GM12878 (cell line): Measurements from ENCODE around the gene C2orf69.

Source experiments
- EP300 ChIP-seq, 2 experiments: fragments of 150-350 bp in 1 of 2; IDR thresholded peaks; 2 replicates each; pipeline ENCODE4 v1.6.1; 2011 to 2012; ENCODE audit warnings: low read depth in 2 of 2, low read length in 2 of 2, borderline replicate concordance in 1 of 2, improper control_type of control experiment in 1 of 2, inconsistent platforms in 1 of 2; ENCODE audit not compliant: control insufficient read depth in 1 of 2
- NFIC ChIP-seq: IDR thresholded peaks from 2 replicates; pipeline ENCODE4 v1.6.1; 2012; ENCODE audit warnings: low read depth, mild to moderate bottlenecking, inconsistent platforms, low read length, moderate library complexity
- NR2C1 ChIP-seq: fragments of 450-650 bp; IDR thresholded peaks from 2 replicates; pipeline ENCODE4 v1.6.1; 2017; ENCODE audit warnings: antibody characterized with exemption, mild to moderate bottlenecking, moderate library complexity
- TF ChIP-seq, protein P1 (sequence below), 3 experiments: IDR thresholded peaks in 2 of 3; conservative IDR thresholded peaks in 1 of 3; 2 replicates each; pipeline ENCODE4 v1.5.1; 2011; ENCODE audit warnings: low read depth in 3 of 3, low read length in 3 of 3, mild to moderate bottlenecking in 3 of 3, control low read depth in 2 of 3, moderate library complexity in 2 of 3, inconsistent platforms in 1 of 3, mixed read lengths in 1 of 3; ENCODE audit not compliant: control insufficient read depth in 2 of 3, insufficient read depth in 1 of 3; ENCODE audit errors: extremely low read depth in 1 of 3

DNA sequence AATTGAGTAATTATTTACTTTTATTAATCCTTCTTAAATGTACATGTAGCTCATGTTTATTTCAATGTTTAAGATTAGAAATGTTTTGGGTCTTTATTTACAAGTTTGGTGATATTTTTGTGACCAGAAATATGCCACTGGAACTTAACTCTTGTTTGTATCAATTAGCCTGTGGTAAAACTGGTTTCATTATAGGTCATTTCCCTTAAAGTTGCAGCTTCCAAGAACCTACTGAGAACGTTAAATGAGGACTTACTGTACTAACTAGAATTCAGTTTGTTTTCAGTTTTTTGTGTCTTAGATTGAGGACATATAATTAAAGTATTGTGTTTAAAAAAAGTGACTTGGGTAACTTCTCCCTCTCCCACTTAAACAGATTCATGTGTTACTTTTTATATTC lies 39.9 kb downstream of the C2orf69 start:
- TF ChIP-seq EP300 (IDR thresholded peaks at IDR 0.05; ENCODE audit: borderline replicate concordance in 1 of 2, control insufficient read depth in 1 of 2, low read depth in 2 of 2, low read length in 2 of 2) (no peak), NR2C1 (no peak), NFIC (no peak)
- TF ChIP-seq, protein P1, sequence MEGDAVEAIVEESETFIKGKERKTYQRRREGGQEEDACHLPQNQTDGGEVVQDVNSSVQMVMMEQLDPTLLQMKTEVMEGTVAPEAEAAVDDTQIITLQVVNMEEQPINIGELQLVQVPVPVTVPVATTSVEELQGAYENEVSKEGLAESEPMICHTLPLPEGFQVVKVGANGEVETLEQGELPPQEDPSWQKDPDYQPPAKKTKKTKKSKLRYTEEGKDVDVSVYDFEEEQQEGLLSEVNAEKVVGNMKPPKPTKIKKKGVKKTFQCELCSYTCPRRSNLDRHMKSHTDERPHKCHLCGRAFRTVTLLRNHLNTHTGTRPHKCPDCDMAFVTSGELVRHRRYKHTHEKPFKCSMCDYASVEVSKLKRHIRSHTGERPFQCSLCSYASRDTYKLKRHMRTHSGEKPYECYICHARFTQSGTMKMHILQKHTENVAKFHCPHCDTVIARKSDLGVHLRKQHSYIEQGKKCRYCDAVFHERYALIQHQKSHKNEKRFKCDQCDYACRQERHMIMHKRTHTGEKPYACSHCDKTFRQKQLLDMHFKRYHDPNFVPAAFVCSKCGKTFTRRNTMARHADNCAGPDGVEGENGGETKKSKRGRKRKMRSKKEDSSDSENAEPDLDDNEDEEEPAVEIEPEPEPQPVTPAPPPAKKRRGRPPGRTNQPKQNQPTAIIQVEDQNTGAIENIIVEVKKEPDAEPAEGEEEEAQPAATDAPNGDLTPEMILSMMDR (IDR thresholded peaks at IDR 0.05 in 2 of 3, conservative IDR thresholded peaks at IDR 0.05 in 1 of 3; ENCODE audit: control insufficient read depth in 2 of 3, extremely low read depth in 1 of 3, insufficient read depth in 1 of 3, low read depth in 3 of 3, low read length in 3 of 3), result no peak
